SK-N-SH (cell line): Measurements from ENCODE around the gene FBH1. TPM values are rescaled to one million over a fixed set of nuclear protein-coding genes. Genes with fewer than 3 reads are reported as not detected.

ENCODE experiments used
- CTCF ChIA-PET: fragments of 300-600, 350-600 bp; formaldehyde crosslinking; extraction: SDS; loops from one replicate; lab custom pipeline; 2021; lab: Yijun Ruan, JAX
- POLR2A ChIA-PET: fragments of 350-600 bp; sonication (Branson Sonifier 250); formaldehyde crosslinking; extraction: SDS; loops from one replicate; lab custom pipeline; 2020; ENCODE audit warnings: antibody characterized with exemption, inconsistent platforms; lab: Yijun Ruan, JAX
- DNase-seq: peaks from one replicate; pipeline ENCODE4 v3.0.0; 2012
- H2AFZ ChIP-seq: fragments of 200-600 bp; sonication (generic); 2 replicates; pipeline ENCODE4 v1.8.1; 2016; ENCODE audit warnings: antibody characterized with exemption, mild to moderate bottlenecking, low read depth
- H3F3A ChIP-seq: fragments of 200-600 bp; sonication (generic); replicated peaks from 2 replicates; pipeline ENCODE3; 2016; ENCODE audit warnings: antibody characterized with exemption, mild to moderate bottlenecking; ENCODE audit not compliant: insufficient read depth
- H3K27ac ChIP-seq, 2 experiments: fragments of 200-500 bp in 1 of 2; fragments of 200-600 bp in 1 of 2; sonication (Bioruptor generic) in 1 of 2; sonication (generic), shearing (Covaris generic) in 1 of 2; 2 replicates each; pipeline versions ENCODE4 v1.5.1 to v1.6.1; 2014 to 2016; ENCODE audit warnings: low read depth in 2 of 2, inconsistent platforms in 1 of 2, low read length in 1 of 2, mild to moderate bottlenecking in 1 of 2, mixed read lengths in 1 of 2
- H3K27me3 ChIP-seq: fragments of 200-600 bp; sonication (generic), shearing (Covaris generic); 2 replicates; pipeline ENCODE4 v1.6.1; 2016; ENCODE audit warnings: mixed run types; ENCODE audit not compliant: insufficient read depth
- H3K36me3 ChIP-seq, 2 experiments: fragments of 200-500 bp in 1 of 2; fragments of 200-600 bp in 1 of 2; sonication (Bioruptor generic) in 1 of 2; sonication (generic) in 1 of 2; replicated peaks in 1 of 2; 2 replicates each; pipeline versions ENCODE3 to v1.5.1; 2014 to 2016; ENCODE audit warnings: low read length in 1 of 2, mild to moderate bottlenecking in 1 of 2; ENCODE audit not compliant: insufficient read depth in 2 of 2, control insufficient read depth in 1 of 2
- H3K4me1 ChIP-seq, 2 experiments: fragments of 200-500 bp in 1 of 2; fragments of 200-600 bp in 1 of 2; sonication (Bioruptor generic) in 1 of 2; sonication (generic), shearing (Covaris generic) in 1 of 2; 2 replicates each; pipeline versions ENCODE4 v1.5.1 to v1.6.1; 2014 to 2016; ENCODE audit warnings: low read depth in 1 of 2, low read length in 1 of 2, mixed run types in 1 of 2; ENCODE audit not compliant: insufficient read depth in 2 of 2, control insufficient read depth in 1 of 2
- H3K4me2 ChIP-seq: fragments of 200-600 bp; sonication (generic), shearing (Covaris generic); 2 replicates; pipeline ENCODE4 v1.6.1; 2017; ENCODE audit warnings: mixed run types
- H3K4me3 ChIP-seq, 2 experiments: fragments of 200-500 bp in 1 of 2; fragments of 200-600 bp in 1 of 2; sonication (Bioruptor generic) in 1 of 2; sonication (generic), shearing (Covaris generic) in 1 of 2; 2 replicates each; pipeline versions ENCODE4 v1.5.1 to v1.8.1; 2014 to 2016; ENCODE audit warnings: low read depth in 2 of 2, inconsistent platforms in 1 of 2, low read length in 1 of 2, mild to moderate bottlenecking in 1 of 2, mixed read lengths in 1 of 2, moderate library complexity in 1 of 2
- H3K79me2 ChIP-seq: fragments of 200-600 bp; sonication (generic); 2 replicates; pipeline ENCODE4 v1.8.1; 2017; ENCODE audit warnings: mild to moderate bottlenecking; ENCODE audit not compliant: insufficient read depth
- H3K9ac ChIP-seq: fragments of 200-600 bp; sonication (generic); 2 replicates; pipeline ENCODE4 v1.6.1; 2017; ENCODE audit warnings: mixed run types
- H3K9me2 ChIP-seq: fragments of 200-600 bp; sonication (generic); 2 replicates; pipeline ENCODE4 v1.6.1; 2017; ENCODE audit warnings: mixed run types
- H3K9me3 ChIP-seq: fragments of 200-600 bp; sonication (generic); 2 replicates; pipeline ENCODE4 v1.6.1; 2017; ENCODE audit warnings: mixed run types, mild to moderate bottlenecking, moderate library complexity
- H4K20me1 ChIP-seq: fragments of 200-600 bp; sonication (generic); 2 replicates; pipeline ENCODE4 v1.6.1; 2017; ENCODE audit warnings: mild to moderate bottlenecking, mixed run types; ENCODE audit not compliant: insufficient read depth
- CTCF ChIP-seq: fragments of 200-600 bp; sonication (generic); IDR thresholded peaks from 2 replicates; pipeline ENCODE4 v1.6.1; 2017; ENCODE audit warnings: antibody characterized with exemption, mild to moderate bottlenecking, moderate library complexity
- ELF1 ChIP-seq: IDR thresholded peaks from 2 replicates; pipeline ENCODE4 v1.4.0; 2012
- EZH2phosphoT487 ChIP-seq: fragments of 200-600 bp; sonication (generic); IDR thresholded peaks from 2 replicates; pipeline ENCODE4 v1.6.1; 2017; ENCODE audit warnings: low read depth, mixed run types, mild to moderate bottlenecking, antibody characterized with exemption, moderate library complexity, borderline replicate concordance
- GATA2 ChIP-seq: sonication (generic); formaldehyde crosslinking; IDR thresholded peaks from 2 replicates; pipeline ENCODE4 v1.5.0; 2020; ENCODE audit warnings: mild to moderate bottlenecking, missing genetic modification reagents
- JUND ChIP-seq: IDR thresholded peaks from 2 replicates; pipeline ENCODE4 v1.4.0; 2012
- MXI1 ChIP-seq: IDR thresholded peaks from 2 replicates; pipeline ENCODE4 v1.6.1; 2012; ENCODE audit warnings: mild to moderate bottlenecking, low read depth, low read length, improper control_type of control experiment
- NFIC ChIP-seq: IDR thresholded peaks from 2 replicates; pipeline ENCODE4 v1.4.0; 2012; ENCODE audit warnings: borderline replicate concordance
- POLR2AphosphoS5 ChIP-seq: IDR thresholded peaks from 2 replicates; pipeline ENCODE4 v1.6.1; 2012; ENCODE audit warnings: low read depth, low read length
- RAD21 ChIP-seq: IDR thresholded peaks from 2 replicates; pipeline ENCODE4 v1.6.1; 2012; ENCODE audit warnings: mild to moderate bottlenecking, low read length
- RXRA ChIP-seq: IDR thresholded peaks from 2 replicates; pipeline ENCODE4 v1.4.0; 2012; ENCODE audit warnings: low read depth, mild to moderate bottlenecking, borderline replicate concordance
- TAF1 ChIP-seq: IDR thresholded peaks from 2 replicates; pipeline ENCODE4 v1.6.1; 2012; ENCODE audit warnings: low read depth, mild to moderate bottlenecking, low read length, moderate library complexity, borderline replicate concordance
- TCF12 ChIP-seq: IDR thresholded peaks from 2 replicates; pipeline ENCODE4 v1.4.0; 2012
- USF2 ChIP-seq: fragments of 150-350 bp; IDR thresholded peaks from 2 replicates; pipeline ENCODE4 v1.6.1; 2017; ENCODE audit warnings: antibody characterized with exemption, low read length, low read depth, borderline replicate concordance
- YY1 ChIP-seq: IDR thresholded peaks from 2 replicates; pipeline ENCODE4 v1.4.0; 2012; ENCODE audit warnings: low read depth, mild to moderate bottlenecking
- ZBTB33 ChIP-seq: IDR thresholded peaks from 2 replicates; pipeline ENCODE4 v1.4.0; 2012; ENCODE audit warnings: low read depth, borderline replicate concordance
- WGBS: methylation state at CpG from one replicate; pipeline ENCODE4 v1.1.6; 2017; ENCODE audit warnings: low lambda C conversion rate; 5-methylcytosine and 5-hydroxymethylcytosine counted together
- polyA plus RNA-seq, 3 experiments: library from polyadenylated mRNA; depleted of rRNA; stranded (reverse); fragments of >200 nt; gene quantifications; 2 replicates each; pipeline ENCODE4 v1.2.3, GENCODE V29; 2012

FBH1 gene
- polyA plus RNA-seq, 1 of the 3 experiments (the other 2 are of a cell fraction), result 60.9 TPM

- Histone ChIP-seq H3K9me2 (no peaks in the 10 kb centered on the region), H3K4me1 (peaks cover 6 to 10% of the 10 kb centered on the region in 2 experiments; a peak in 3 of 4 replicates), H3F3A (no peaks in the 10 kb centered on the region), H3K9me3 (0 out of 2 replicates have a peak, but pooled peaks cover 5% of the 10 kb centered on the region), H3K4me2 (no peak overlapping the region), H3K9ac (no peak overlapping the region), H3K79me2 (peaks cover 92% of the 10 kb centered on the region), H3K27ac (no peak overlapping the region), H3K4me3 (no peak overlapping the region), H3K36me3 (peaks cover 46 to 60% of the 10 kb centered on the region in 2 experiments), H3K27me3 (no peaks in the 10 kb centered on the region), H2AFZ (no peak overlapping the region), H4K20me1 (peaks cover 28% of the 10 kb centered on the region)
- POLR2A ChIA-PET, result no interaction called here
- WGBS, result 89% methylated on average over 5 of the region's 8 CpGs
- CTCF ChIA-PET, result no interaction called here
- TF ChIP-seq GATA2 (CRISPR knock-in tag) (no peak), POLR2AphosphoS5 (no peak), YY1 (no peak), TAF1 (no peak), NFIC (no peak), RXRA (no peak), JUND (no peak), EZH2phosphoT487 (no peak), CTCF (no peak), TCF12 (no peak), USF2 (no peak), MXI1 (no peak), RAD21 (no peak), ELF1 (no peak), ZBTB33 (no peak)
- DNase-seq, result no peak
Observed at GRCh38 chr10:5894873-5895272, 4.8 kb downstream of the FBH1 start.
